Ishikawa (cell line): ENCODE measurements around the gene NABP2.

Experiments used
- CEBPB ChIP-seq: IDR thresholded peaks from 2 replicates; pipeline ENCODE4 v1.6.1; 2012
- CREB1 ChIP-seq: IDR thresholded peaks from 2 replicates; pipeline ENCODE4 v1.6.1; 2012; ENCODE audit warnings: low read depth
- EGR1 ChIP-seq: IDR thresholded peaks from 2 replicates; pipeline ENCODE4 v1.6.1; 2012
- EP300 ChIP-seq: IDR thresholded peaks from 2 replicates; pipeline ENCODE4 v1.6.1; 2012; ENCODE audit warnings: borderline replicate concordance
- FOXM1 ChIP-seq: IDR thresholded peaks from 2 replicates; pipeline ENCODE4 v1.6.1; 2012; ENCODE audit warnings: low read depth, borderline replicate concordance
- NFIC ChIP-seq: IDR thresholded peaks from 2 replicates; pipeline ENCODE4 v1.6.1; 2012
- RAD21 ChIP-seq: IDR thresholded peaks from 2 replicates; pipeline ENCODE4 v1.6.1; 2012; ENCODE audit warnings: low read depth
- TAF1 ChIP-seq: IDR thresholded peaks from 2 replicates; pipeline ENCODE4 v1.6.1; 2012; ENCODE audit warnings: low read depth, mild to moderate bottlenecking
- TCF12 ChIP-seq: IDR thresholded peaks from 2 replicates; pipeline ENCODE4 v1.6.1; 2012; ENCODE audit warnings: low read depth
- TEAD4 ChIP-seq: IDR thresholded peaks from 2 replicates; pipeline ENCODE4 v1.6.1; 2012
- YY1 ChIP-seq: IDR thresholded peaks from 2 replicates; pipeline ENCODE4 v1.6.1; 2012; ENCODE audit warnings: low read depth
- ZBTB7A ChIP-seq: IDR thresholded peaks from 2 replicates; pipeline ENCODE4 v1.6.1; 2012; ENCODE audit warnings: low read depth
- TF ChIP-seq, protein P1 (sequence below): IDR thresholded peaks from 2 replicates; pipeline ENCODE4 v1.6.1; 2012; ENCODE audit warnings: low read depth, mild to moderate bottlenecking
- TF ChIP-seq, protein P2 (sequence below): IDR thresholded peaks from 2 replicates; pipeline ENCODE4 v1.6.1; 2012
- TF ChIP-seq, protein P3 (sequence below): IDR thresholded peaks from 2 replicates; pipeline ENCODE4 v1.6.1; 2012

NABP2 gene

DNA sequence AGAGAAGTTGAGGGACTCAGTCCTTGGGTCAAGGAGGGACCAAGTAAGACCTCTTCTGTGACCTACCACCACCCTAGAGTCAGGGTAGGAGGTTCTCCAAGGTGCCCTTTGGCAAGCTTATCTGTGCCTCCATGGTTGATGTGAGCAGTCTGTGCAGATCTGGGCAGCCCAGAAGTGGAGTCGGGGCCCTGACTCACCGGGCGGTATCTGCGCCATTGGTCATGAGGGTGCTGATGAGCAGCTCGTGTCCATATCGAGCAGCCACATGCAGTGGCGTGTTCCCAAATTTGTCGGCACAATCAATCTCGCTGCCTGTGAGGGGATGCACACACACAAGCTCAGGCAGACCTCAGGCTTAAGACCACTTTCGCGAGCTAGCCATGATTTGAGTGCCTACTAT, 28.9 kb downstream of the NABP2 start:
- TF ChIP-seq YY1 (no peak), ZBTB7A (no peak), NFIC (no peak), TCF12 (no peak), TEAD4 (no peak), CEBPB (no peak), TAF1 (no peak)

DNA sequence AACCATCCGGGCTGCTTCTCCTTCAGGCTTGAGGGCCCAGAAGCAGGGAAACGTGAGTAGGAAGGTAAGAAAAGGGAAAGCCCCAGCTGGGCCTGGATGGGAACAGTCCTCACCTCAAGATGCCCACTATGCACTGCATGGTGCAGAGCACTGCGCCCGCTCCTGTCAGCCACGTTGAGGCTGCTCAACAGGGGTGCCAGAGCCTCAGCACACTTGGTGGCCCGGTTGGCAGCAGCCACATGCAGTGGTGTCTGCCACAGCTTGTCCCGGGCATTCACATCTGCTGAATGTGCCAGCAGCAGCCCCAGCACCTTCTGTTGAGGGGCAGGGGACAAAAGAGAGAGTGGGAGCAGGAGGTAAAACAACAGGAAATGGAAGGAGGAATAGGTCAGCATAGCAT, 31.5 kb downstream of the NABP2 start:
- no peak for TF ChIP-seq ZBTB7A
- no peak for TF ChIP-seq EGR1
- no peak for TF ChIP-seq NFIC
- TF ChIP-seq CEBPB: no peak
- no peak for TF ChIP-seq FOXM1
- no peak for TF ChIP-seq TAF1

DNA sequence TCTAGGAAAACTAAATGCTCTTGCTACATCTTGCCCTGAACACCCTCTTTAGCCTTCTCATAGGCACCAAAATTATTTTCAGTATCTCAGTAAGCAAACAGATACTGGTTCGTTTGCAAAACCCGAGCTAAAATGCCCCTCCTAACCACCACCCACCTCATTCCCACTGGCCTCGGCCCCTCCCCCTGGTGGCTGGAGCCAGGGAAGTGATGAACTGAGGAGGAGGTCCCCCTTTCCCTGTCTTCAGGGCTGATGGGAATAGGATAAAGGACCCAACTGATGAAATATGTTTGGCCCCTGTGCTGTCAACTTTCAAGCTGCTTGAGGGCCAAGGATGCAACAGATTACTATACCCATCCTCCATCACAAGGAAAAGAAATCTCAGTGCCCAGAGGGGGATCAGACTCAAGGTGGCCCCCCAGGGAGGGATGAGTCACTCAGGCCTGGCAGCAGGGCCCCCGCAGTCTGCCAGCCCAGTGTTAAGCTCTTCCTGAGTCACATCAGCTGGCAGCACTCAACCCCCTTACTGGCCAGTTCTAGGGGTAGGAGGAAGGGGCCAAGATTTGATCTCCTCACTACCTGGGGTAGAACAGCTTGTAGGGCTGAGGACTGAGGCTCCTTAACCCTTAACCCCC, 32.3 kb downstream of the NABP2 start:
- no peak for TF ChIP-seq TEAD4
- no peak for TF ChIP-seq TAF1
- TF ChIP-seq TCF12: no peak
- TF ChIP-seq RAD21: no peak
- TF ChIP-seq, protein P1, sequence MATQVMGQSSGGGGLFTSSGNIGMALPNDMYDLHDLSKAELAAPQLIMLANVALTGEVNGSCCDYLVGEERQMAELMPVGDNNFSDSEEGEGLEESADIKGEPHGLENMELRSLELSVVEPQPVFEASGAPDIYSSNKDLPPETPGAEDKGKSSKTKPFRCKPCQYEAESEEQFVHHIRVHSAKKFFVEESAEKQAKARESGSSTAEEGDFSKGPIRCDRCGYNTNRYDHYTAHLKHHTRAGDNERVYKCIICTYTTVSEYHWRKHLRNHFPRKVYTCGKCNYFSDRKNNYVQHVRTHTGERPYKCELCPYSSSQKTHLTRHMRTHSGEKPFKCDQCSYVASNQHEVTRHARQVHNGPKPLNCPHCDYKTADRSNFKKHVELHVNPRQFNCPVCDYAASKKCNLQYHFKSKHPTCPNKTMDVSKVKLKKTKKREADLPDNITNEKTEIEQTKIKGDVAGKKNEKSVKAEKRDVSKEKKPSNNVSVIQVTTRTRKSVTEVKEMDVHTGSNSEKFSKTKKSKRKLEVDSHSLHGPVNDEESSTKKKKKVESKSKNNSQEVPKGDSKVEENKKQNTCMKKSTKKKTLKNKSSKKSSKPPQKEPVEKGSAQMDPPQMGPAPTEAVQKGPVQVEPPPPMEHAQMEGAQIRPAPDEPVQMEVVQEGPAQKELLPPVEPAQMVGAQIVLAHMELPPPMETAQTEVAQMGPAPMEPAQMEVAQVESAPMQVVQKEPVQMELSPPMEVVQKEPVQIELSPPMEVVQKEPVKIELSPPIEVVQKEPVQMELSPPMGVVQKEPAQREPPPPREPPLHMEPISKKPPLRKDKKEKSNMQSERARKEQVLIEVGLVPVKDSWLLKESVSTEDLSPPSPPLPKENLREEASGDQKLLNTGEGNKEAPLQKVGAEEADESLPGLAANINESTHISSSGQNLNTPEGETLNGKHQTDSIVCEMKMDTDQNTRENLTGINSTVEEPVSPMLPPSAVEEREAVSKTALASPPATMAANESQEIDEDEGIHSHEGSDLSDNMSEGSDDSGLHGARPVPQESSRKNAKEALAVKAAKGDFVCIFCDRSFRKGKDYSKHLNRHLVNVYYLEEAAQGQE: no peak
- TF ChIP-seq NFIC: no peak
- TF ChIP-seq ZBTB7A: no peak
- no peak for TF ChIP-seq CEBPB
- TF ChIP-seq, protein P2, sequence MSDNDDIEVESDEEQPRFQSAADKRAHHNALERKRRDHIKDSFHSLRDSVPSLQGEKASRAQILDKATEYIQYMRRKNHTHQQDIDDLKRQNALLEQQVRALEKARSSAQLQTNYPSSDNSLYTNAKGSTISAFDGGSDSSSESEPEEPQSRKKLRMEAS: no peak
- no peak for TF ChIP-seq EGR1
- TF ChIP-seq CREB1: no peak
- TF ChIP-seq, protein P3, sequence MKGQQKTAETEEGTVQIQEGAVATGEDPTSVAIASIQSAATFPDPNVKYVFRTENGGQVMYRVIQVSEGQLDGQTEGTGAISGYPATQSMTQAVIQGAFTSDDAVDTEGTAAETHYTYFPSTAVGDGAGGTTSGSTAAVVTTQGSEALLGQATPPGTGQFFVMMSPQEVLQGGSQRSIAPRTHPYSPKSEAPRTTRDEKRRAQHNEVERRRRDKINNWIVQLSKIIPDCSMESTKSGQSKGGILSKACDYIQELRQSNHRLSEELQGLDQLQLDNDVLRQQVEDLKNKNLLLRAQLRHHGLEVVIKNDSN: no peak
- no peak for TF ChIP-seq YY1
- TF ChIP-seq FOXM1: no peak

DNA sequence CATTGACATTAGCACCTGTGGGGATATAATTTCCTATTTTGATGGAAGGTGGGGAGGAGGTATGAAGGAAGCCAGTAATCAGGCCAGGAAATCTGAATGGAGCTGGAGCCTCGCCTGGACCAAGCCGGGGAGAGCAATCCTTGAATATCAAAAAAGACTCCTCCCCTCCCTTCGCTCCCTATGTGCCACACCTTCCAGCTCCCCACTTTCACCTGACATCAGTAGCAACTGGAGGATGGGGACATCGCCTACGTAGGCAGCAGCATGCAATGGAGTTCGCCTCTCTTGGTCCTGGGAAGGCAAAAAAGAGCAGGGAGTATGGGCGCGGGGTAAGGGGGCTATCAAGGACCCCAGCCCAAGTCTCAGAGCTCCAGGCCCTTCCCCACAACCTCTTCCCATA, 32.9 kb downstream of the NABP2 start:
- TF ChIP-seq FOXM1 (no peak), NFIC (no peak), CREB1 (no peak), TCF12 (no peak), ZBTB7A (no peak), RAD21 (no peak), TEAD4 (no peak), EGR1 (no peak), EP300 (no peak), YY1 (no peak), TAF1 (no peak)
- TF ChIP-seq, protein P2: no peak

DNA sequence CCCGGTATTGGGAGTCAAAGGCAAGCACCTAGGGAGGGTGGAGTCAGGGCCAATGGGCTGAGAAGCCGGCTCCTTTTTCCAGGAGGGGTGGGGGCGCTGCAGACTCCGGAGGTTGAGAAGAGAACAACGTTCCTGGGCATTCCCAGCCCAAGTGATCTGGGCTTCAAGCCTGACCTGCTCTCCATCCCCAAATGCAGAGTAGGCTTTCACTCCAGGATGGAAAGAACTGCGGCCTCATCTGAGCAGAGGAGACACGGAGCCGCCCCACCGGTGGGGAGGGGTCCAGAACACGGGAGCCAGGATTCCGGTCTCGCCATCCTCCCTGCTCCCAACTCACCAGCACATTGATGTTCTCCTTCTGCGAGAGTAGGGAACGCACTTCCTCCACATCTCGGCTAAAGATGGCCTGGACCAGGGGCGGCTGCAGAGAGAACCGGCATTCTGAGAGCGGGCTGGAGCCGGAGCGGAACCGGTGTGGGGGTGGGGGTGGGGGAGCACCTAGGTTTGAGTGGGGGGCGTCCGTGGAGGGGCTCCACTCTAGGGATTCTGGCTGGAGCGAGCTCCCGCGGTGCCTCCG, 33.4 kb downstream of the NABP2 start:
- TF ChIP-seq NFIC: no peak
- TF ChIP-seq CREB1: no peak
- TF ChIP-seq, protein P1: no peak
- no peak for TF ChIP-seq RAD21
- no peak for TF ChIP-seq EGR1
- TF ChIP-seq ZBTB7A: peak; percentile 25; the same call in 1 of the 2 replicates

DNA sequence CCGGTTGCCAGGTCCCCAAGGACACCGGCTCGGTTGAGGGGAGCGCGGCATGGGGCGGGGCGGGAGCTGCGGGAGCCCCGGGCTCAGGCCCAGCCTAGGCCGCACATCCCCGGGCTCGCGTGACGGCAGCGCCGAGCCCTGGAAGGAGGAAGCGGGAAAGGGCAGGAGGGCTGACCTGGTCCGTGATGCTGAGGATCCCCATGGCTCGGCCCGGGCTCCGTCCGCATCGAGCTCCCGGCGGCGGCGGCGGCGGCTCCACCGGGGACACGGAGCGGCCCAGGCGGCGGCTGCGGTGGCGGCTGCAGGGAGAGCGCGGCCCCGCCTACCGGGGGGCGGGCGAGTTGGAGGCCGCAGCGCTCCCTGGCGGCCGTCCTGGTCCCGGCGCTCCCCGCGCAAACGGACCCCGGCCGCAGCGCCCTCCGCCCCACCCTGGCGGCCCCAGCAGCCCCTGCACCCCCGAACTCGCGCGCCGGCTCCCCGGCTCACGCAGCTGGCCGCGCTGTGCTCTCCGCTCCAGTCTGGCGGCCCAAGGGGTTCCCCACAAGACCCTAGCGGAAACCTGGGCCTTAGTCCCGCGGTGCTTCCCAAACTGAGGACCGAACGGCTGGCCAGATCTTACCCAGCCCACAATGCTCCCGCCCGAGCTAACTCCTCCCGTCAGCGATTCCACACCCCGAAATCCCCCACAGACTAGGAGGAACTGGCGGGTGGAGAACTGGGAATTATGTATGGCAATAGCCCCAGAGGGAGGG, 34.1 kb downstream of the NABP2 start, which contains the start of gene ANKRD52:
Gene ANKRD52 (minus strand): TSS at position 317 of the 752 bp plus-strand sequence. CDS start 115 bp downstream, at position 202.
- TF ChIP-seq YY1 (peak; percentile 54; the same call in 1 of the 2 replicates), EP300 (peak; percentile 23; the same call in 1 of the 2 replicates), CREB1 (no peak), EGR1 (peak; percentile 5; the same call in 1 of the 2 replicates), TCF12 (no peak; the same call in 1 of the 2 replicates), ZBTB7A (peak; percentile 100), NFIC (no peak; the same call in 1 of the 2 replicates), FOXM1 (no peak), RAD21 (peak; percentile 11; the same call in 1 of the 2 replicates), CEBPB (no peak), TAF1 (peak; percentile 59; the same call in 1 of the 2 replicates), TEAD4 (peak; percentile 3)
- TF ChIP-seq, protein P3: 0 out of 2 replicates have a peak, but pooled peaks have one; percentile 9
- TF ChIP-seq, protein P1: no peak
- TF ChIP-seq, protein P2: peak; percentile 28
